ENCODE results near the gene SNX24. TPM values are rescaled to one million over a fixed set of nuclear protein-coding genes. Genes with fewer than 3 reads are reported as not detected.
A peak's percentile ranks its signal among the peaks of the same experiment; 100 is the strongest.
"Not testable (repeated sequence)": the region's sequence is repeated elsewhere in the genome, so short reads cannot be mapped to it uniquely, and the experiment has no call there.

The SNX24 gene
- total RNA-seq, 1 donor from 2014 or later: 14.7 TPM

DNA sequence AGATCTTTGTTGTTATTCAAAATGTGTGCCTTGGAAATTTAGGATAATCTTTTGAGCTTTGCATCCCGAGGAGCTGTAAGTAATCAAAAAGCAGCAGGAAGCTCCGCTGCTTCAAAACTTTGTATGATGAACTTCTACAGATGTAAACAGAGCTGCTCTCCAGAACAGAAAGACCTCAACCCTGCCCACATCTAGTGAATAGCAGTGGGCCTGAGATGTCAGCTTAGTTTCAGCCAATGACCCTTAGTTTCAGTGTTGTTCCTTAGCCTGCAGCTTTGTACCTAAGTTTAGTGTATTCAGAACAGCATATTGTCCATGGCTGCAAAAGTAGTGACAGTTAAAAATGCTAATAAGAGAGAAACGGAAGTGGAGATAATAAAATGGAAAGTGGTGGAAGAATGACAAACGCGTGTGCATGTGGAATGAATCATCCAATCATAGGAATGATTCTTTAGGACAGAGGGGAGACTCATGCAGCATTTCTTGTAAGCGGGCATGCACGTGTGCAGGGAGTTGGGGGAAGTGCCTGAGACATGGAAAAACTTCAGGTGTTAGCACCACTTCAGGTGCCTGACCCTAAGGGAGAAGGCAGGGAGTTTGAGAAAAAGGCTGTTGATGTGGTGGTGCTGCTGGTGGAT lies 24.9 kb downstream of the SNX24 start:
- no peak for FAIRE-seq

GRCh38 chr5:122871661-122872060 lies 26.2 kb downstream of the SNX24 start:
- FAIRE-seq (no peak), DNase-seq (ENCODE audit: low spot score in 2 of 2) (no peak)

More for the DNA sequence above, 24.9 kb downstream of the SNX24 start:
- no peak for DNase-seq (ENCODE audit: low spot score in 2 of 2)

DNA sequence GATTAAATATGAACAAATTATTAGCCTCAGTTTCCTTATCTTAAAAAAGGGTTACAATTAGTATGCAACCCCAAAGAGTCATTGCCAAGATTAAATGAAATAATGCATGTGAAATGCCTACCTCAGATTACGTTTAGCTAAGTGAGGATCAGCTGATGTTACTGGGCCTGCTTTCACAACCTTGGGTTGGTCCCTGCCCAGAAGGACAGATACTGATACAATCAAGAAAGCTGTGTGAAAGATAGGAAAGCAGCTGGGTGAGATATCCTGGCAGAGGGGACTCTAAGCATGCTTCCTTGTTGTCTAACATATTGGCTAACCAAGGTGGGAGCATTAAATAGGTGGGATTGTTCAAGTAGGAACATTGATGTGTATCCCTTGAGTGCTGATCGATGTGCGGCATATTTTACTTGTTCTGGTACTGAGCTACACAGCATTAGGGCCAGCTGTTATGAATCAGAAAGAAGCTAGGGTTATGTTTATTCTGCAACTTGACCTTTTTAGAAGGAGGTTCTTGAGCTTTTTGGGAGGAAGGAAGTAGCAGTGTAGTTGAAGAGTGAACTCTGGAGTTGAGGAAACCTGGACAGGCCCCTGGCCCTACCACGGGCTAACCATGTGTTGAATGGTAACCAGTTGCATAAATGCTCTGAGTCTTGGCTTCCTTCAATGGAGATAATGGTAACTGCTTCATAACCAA lies 28.9 kb downstream of the SNX24 start:
- FAIRE-seq (no peak), DNase-seq (ENCODE audit: low spot score in 2 of 2) (no peak)

DNA sequence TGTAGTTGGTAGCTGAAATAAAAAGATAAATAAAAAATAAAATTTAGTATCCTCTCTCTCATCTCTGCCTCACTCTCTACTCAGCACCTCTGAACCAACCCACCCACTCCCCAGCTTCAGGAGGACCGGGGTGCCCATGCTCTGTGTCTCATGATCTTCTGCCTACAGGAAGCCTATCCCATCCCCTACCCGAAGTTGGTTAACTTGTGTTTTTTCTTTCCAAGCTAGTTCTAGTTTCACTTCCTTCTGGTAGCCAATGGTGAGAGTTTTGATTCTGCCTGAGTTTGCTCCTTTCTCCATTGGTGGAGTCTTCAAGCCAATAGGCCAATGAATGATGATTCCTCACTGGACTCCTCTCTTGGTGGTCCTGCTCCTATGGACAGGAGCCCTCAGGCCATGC lies 32.1 kb downstream of the SNX24 start:
- FAIRE-seq (no peak), DNase-seq (ENCODE audit: low spot score in 2 of 2) (no peak)

DNA sequence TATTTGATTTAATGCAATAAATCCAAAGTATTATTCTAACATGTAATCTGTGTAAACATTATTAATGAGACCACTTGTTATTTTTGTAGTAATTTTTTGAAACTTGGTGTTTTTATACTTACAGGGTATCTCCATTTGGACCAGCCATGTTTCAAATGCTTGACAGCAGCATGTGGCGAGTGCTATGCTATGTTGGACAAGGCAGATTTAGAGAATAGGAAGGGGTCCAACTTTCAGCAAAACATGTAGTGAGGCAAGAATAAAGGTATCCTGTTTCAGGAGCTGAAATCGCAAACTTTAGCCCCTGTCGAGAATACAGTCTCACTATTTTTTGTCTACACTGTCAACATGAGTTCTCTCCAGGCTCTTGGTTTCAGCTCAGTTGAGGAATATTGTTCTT lies 33.7 kb downstream of the SNX24 start:
- DNase-seq (ENCODE audit: low spot score in 2 of 2) (no peak), FAIRE-seq (no peak)

- no peak for DNase-seq (ENCODE audit: low spot score in 2 of 2)
- no peak for FAIRE-seq
Measured at GRCh38 chr5:122880170-122880689, 34.8 kb downstream of the SNX24 start.

GRCh38 chr5:122880749-122881148 lies 35.3 kb downstream of the SNX24 start:
- FAIRE-seq (no peak), DNase-seq (ENCODE audit: low spot score in 2 of 2) (no peak)

DNA sequence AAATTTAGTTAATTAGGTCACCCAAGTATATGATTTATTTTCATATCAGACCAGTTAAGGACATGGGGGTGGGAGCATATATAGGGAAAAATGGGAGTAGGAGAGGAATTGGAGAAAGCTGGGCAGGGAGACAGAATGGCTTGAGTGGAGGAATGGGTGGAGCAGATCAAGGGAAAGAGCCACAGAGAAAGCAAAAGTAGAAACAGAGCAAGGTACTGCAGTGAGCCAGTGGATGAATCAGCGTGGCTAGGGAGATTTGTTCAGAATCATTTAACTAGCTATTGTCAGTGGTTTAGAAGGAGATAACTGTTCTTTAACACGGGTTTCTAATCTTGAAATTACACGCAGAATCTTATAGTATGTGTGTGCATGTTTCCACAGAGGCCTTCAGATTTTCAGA lies 37.4 kb downstream of the SNX24 start:
- FAIRE-seq: no peak

DNA sequence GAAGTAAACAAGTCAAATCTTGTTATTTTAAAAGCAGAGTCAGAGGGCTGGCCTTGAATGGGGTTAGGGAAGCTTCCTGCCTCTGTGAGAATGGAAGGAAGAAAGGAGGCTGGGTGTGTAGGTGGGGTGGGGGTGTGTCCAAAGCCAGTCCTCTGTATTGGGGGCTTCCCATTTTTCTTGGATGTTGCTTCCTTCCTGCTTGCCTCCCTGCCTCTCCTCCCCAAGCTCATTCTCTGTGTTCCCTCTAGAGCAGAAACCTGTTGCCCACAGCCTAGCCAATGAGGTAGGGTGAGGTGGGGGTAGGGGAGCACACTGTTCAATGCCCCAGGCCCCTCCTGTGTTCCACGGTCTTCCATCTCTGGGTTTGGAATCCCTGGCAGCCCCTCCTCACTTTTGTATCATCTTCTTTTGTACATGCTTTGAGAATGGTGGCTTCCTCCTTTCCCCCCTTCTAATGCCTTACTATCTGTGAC lies 39.7 kb downstream of the SNX24 start:
- no peak for DNase-seq (ENCODE audit: low spot score in 2 of 2)
- FAIRE-seq: no peak

More for the DNA sequence above, 37.4 kb downstream of the SNX24 start:
- DNase-seq (ENCODE audit: low spot score in 2 of 2): no peak

DNA sequence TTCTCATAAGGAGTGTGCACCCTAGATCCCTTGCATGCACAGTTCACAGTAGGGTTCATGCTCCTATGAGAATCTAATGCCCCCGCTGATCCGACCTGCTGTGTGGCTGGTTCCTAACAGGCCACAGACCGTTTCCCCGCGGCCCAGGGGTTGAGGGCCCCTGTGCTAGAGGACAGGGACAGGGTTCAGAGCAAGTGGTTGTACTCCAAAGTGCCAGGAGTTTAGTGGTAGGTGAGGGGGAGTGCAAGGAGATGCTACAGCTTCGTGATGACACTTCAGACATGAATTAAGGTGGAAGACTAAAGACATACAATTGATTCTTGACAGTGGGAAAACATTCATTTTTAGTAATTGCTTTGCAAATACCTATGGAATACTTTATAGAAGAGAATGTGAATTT lies 40.5 kb downstream of the SNX24 start:
- FAIRE-seq: no peak

GRCh38 chr5:122895141-122895540 lies 49.7 kb downstream of the SNX24 start:
- FAIRE-seq (no peak), DNase-seq (ENCODE audit: low spot score in 2 of 2) (no peak)

More for the DNA sequence above, 40.5 kb downstream of the SNX24 start:
- DNase-seq (ENCODE audit: low spot score in 2 of 2): no peak

DNA sequence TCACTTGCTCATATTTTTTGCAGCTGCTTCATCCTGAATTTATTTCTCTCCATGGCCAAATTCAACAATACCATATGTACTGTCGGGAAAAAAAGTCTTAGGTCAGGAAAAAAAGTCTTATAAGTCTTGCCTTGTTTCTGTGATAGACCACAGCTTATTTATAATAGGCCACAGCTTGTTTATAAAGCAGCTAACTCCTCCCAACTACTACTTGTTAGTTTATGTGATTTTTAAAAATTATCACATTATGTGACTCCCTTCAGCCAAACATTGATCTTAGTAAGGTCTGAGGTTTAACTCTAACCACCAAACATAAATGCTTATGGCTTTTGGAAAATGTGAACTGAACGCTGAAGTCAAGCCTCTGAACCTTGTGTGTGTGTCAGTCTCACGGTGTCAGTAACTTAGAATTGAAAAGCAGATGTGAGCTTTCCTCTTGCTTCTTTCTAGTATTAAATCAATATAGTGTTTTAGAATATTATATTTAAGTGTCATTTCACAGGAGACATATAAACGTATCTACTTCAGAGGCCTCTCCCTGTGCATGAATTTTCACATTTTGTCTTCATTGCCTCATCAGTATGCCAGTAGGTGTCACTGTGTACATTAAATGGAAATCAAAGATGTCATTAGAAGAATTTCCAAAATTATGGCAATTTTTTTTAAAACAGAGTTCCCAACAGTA lies 51.3 kb downstream of the SNX24 start:
- FAIRE-seq (peak; percentile 94), DNase-seq (ENCODE audit: low spot score in 2 of 2) (no peak)

GRCh38 chr5:122897283-122897602 lies 51.8 kb downstream of the SNX24 start:
- no peak for FAIRE-seq
- DNase-seq (ENCODE audit: low spot score in 2 of 2): no peak

GRCh38 chr5:122901346-122901745 lies 55.9 kb downstream of the SNX24 start:
- FAIRE-seq: no peak
- no peak for DNase-seq (ENCODE audit: low spot score in 2 of 2)

GRCh38 chr5:122902263-122902662 lies 56.9 kb downstream of the SNX24 start:
- no peak for DNase-seq (ENCODE audit: low spot score in 2 of 2)
- FAIRE-seq: no peak

DNA sequence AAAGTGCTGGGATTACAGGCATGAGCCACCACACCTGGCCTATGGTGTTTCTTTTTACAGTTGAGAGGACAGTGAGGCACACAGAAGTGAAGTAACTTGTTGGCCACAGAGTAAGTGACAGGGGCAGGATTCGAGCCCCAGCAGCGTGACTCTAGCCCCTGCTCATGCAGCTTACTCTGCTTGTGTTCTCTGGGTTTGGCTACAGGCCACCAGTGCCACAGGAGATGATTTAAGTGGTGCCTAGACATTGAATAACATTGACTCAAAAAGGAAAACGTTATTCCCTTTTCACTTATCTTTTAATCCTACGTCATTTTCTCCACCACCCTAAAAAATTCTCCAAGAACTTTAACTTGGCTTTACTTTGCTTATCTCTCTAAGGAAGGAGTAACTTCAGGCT lies 61.4 kb downstream of the SNX24 start:
- no peak for DNase-seq (ENCODE audit: low spot score in 2 of 2)
- no peak for FAIRE-seq

DNA sequence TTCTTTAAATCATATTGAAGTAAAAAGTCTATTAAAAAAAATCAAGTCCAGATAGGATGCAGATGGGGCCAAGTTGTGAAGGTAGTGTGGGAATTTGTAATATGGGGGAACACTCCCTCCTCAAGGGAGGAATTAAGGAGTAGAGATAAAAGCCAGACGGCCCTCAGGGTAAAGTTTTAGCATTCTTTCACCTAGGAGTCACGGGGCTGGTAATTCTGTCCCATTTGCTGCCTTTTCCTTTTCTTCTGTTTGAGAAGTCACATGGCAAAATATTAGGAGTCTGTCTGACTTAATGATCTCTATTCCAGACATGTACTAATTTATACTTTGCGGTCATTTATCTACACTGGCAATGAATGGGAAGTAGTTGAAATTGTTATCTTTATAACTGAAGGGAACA lies 61.9 kb downstream of the SNX24 start:
- FAIRE-seq: no peak
- DNase-seq (ENCODE audit: low spot score in 2 of 2): no peak

- no peak for FAIRE-seq
Measured at GRCh38 chr5:122908108-122908507, 62.7 kb downstream of the SNX24 start.

DNA sequence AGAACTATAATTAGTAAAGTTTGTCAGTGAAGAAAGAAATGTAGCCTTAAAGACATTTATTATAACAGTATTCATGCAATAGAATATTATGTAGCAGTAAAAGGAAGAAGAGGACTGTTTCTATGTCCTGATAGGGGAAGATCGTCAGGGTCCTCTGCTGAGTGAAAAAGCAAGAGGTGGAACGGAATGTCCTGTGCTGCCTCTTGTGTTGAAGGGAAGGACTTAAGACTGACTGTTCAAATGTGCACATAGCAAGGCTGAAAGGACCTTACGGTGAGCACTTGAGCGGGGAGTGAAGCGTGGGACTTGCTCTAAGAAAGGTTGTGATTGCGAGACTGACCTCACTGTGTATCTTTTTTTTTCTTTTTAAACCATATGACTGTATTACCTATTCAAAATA lies 63.2 kb downstream of the SNX24 start:
- FAIRE-seq (no peak), DNase-seq (ENCODE audit: low spot score in 2 of 2) (no peak)

More at GRCh38 chr5:122908108-122908507, 62.7 kb downstream of the SNX24 start:
- DNase-seq (ENCODE audit: low spot score in 2 of 2): no peak

- no peak for FAIRE-seq
- no peak for DNase-seq (ENCODE audit: low spot score in 2 of 2)
Measured at GRCh38 chr5:122909470-122910100, 64.2 kb downstream of the SNX24 start.

DNA sequence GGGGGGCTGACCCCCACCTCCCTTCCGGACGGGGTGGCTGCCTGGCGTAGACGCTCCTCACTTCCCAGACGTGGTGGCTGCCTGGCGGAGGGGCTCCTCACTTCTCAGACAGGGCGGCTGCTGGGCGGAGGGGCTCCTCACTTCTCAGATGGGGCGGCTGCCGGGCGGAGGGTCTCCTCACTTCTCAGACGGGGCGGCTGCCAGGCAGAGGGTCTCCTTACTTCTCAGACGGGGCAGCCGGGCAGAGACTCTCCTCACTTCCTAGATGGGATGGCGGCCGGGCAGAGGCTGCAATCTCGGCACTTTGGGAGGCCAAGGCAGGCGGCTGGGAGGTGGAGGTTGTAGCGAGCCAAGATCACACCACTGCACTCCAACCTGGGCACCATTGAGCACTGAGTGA lies 68.0 kb downstream of the SNX24 start:
- DNase-seq (ENCODE audit: low spot score in 2 of 2); FAIRE-seq: not testable (repeated sequence)
